B cell (primary cell): ENCODE measurements around the gene MMP15. TPM values are rescaled to one million over a fixed set of nuclear protein-coding genes. Genes with fewer than 3 reads are reported as not detected.
"Not testable (repeated sequence)": the region's sequence is repeated elsewhere in the genome, so short reads cannot be mapped to it uniquely, and the experiment has no call there.

Experiments
- ATAC-seq: fragments of 200-7000 bp; cut with Tn5 transposase; one replicate; pipeline ENCODE4 v1.10.0; 2021; ENCODE audit warnings: low read depth, mild to moderate bottlenecking, moderate number of reproducible peaks, moderate library complexity
- CTCF ChIA-PET: fragments of 350-600 bp; sonication (Branson Sonifier 250); formaldehyde crosslinking; loops from one replicate; lab custom pipeline; 2021; ENCODE audit warnings: antibody characterized with exemption, inconsistent platforms; lab: Charles Lee
- POLR2A ChIA-PET: fragments of 350-600 bp; sonication (Branson Sonifier 250); formaldehyde crosslinking; loops from one replicate; lab custom pipeline; 2021; ENCODE audit warnings: antibody characterized with exemption; lab: Charles Lee
- DNase-seq: peaks from one replicate; pipeline ENCODE4 v3.0.0; 2013
- H2AFZ ChIP-seq: 2 replicates; pipeline ENCODE4 v1.6.1; 2012; ENCODE audit warnings: mild to moderate bottlenecking, low read depth, low read length; ENCODE audit not compliant: insufficient read depth, poor library complexity, severe bottlenecking
- H3K27ac ChIP-seq, 2 donors: 1 replicate in 1 of 2; 2 replicates in 1 of 2; pipeline ENCODE4 v1.5.1; 2012 to 2013; ENCODE audit warnings: low read length in 2 of 2, mild to moderate bottlenecking in 2 of 2, moderate library complexity in 1 of 2
- H3K27me3 ChIP-seq, 4 experiments: fragments of 200-600 bp in 1 of 4; sonication (generic) in 1 of 4; replicated peaks in 1 of 4; 1 replicate in 2 of 4; 2 replicates in 2 of 4; pipeline versions ENCODE4 v1.6.1 to v1.7.0; 2013 to 2016; ENCODE audit warnings: low read length in 3 of 4, mild to moderate bottlenecking in 2 of 4, mixed read lengths in 1 of 4, moderate library complexity in 1 of 4; ENCODE audit not compliant: insufficient read depth in 4 of 4, control insufficient read depth in 3 of 4; ENCODE audit errors: control extremely low read depth in 1 of 4
- H3K36me3 ChIP-seq, 2 experiments: replicated peaks in 1 of 2; 1 replicate in 1 of 2; 2 replicates in 1 of 2; pipeline versions ENCODE4 v1.6.1 to v1.7.1; 2013; ENCODE audit warnings: low read length in 1 of 2; ENCODE audit not compliant: insufficient read depth in 2 of 2, control insufficient read depth in 1 of 2; ENCODE audit errors: control extremely low read depth in 1 of 2, extremely low read depth in 1 of 2
- H3K4me1 ChIP-seq, 2 donors: fragments of 200-600 bp in 1 of 2; sonication (generic) in 1 of 2; 1 replicate in 1 of 2; 2 replicates in 1 of 2; pipeline versions ENCODE4 v1.5.1 to v1.6.1; 2013 to 2017; ENCODE audit warnings: low read length in 2 of 2; ENCODE audit not compliant: control insufficient read depth in 2 of 2, insufficient read depth in 2 of 2
- H3K4me2 ChIP-seq: replicated peaks from 2 replicates; pipeline ENCODE3; 2012; ENCODE audit warnings: mild to moderate bottlenecking, low read depth, low read length; ENCODE audit not compliant: poor library complexity, severe bottlenecking
- H3K4me3 ChIP-seq, 5 experiments: fragments of 200-600 bp in 1 of 5; sonication (generic) in 1 of 5; 1 replicate in 3 of 5; 2 replicates in 2 of 5; pipeline versions ENCODE4 v1.5.1 to v1.7.0; 2011 to 2016; ENCODE audit warnings: low read length in 4 of 5, mild to moderate bottlenecking in 4 of 5, low read depth in 2 of 5, control low read depth in 1 of 5, moderate library complexity in 1 of 5; ENCODE audit not compliant: insufficient read depth in 1 of 5; ENCODE audit errors: control extremely low read depth in 1 of 5, extremely low read depth in 1 of 5
- H3K79me2 ChIP-seq: fragments of 200-600 bp; sonication (generic); one replicate; pipeline ENCODE4 v1.6.0; 2016; ENCODE audit warnings: low read length; ENCODE audit not compliant: control insufficient read depth, insufficient read depth
- H3K9ac ChIP-seq: fragments of 200-600 bp; sonication (generic); 2 replicates; pipeline ENCODE4 v1.6.1; 2017; ENCODE audit warnings: mild to moderate bottlenecking, low read length, moderate library complexity
- H3K9me3 ChIP-seq, 3 donors: one replicate each; pipeline versions ENCODE4 v1.6.1 to v1.7.1; 2013; ENCODE audit warnings: low read length in 2 of 3; ENCODE audit not compliant: control insufficient read depth in 2 of 3, insufficient read depth in 1 of 3; ENCODE audit errors: control extremely low read depth in 1 of 3
- H4K20me1 ChIP-seq: 2 replicates; pipeline ENCODE4 v1.6.0; 2012; ENCODE audit warnings: mild to moderate bottlenecking, low read length; ENCODE audit not compliant: insufficient read depth, control insufficient read depth, poor library complexity, severe bottlenecking
- H3K27ac Mint-ChIP-seq: one replicate; pipeline ENCODE4 v1.8.0; 2021; ENCODE audit warnings: mixed read lengths
- H3K27me3 Mint-ChIP-seq: one replicate; pipeline ENCODE4 v1.8.0; 2021; ENCODE audit warnings: mixed read lengths
- H3K4me1 Mint-ChIP-seq: one replicate; pipeline ENCODE4 v1.8.0; 2021; ENCODE audit warnings: mixed read lengths
- H3K4me3 Mint-ChIP-seq: one replicate; pipeline ENCODE4 v1.8.0; 2021; ENCODE audit warnings: mixed read lengths
- H3K9me3 Mint-ChIP-seq: one replicate; pipeline ENCODE4 v1.8.0; 2022; ENCODE audit warnings: mixed read lengths; ENCODE audit not compliant: insufficient read depth
- EZH2 ChIP-seq: IDR thresholded peaks from 2 replicates; pipeline ENCODE4 v1.6.1; 2012; ENCODE audit warnings: borderline replicate concordance, low read depth, mild to moderate bottlenecking, moderate library complexity, low read length; ENCODE audit not compliant: insufficient read depth, poor library complexity, severe bottlenecking
- WGBS: methylation state at CpG from one replicate; pipeline ENCODE4 v1.1.5; 2013; ENCODE audit warnings: missing lambda C conversion rate; ENCODE audit not compliant: insufficient coverage; 5-methylcytosine and 5-hydroxymethylcytosine counted together
- intact Hi-C: fragments of 100-400 bp; cut with micrococcal nuclease; formaldehyde crosslinking; loops from one replicate; pipeline ENCODE4 v1.10.0; 2022
- polyA plus RNA-seq: library from polyadenylated mRNA; depleted of rRNA; stranded (reverse); fragments of >200 nt; gene quantifications from 2 replicates; pipeline ENCODE4 v1.2.3, GENCODE V29; 2012
- total RNA-seq, 2 donors: library from RNA; stranded (reverse); fragments of 120-200 nt in 1 of 2; gene quantifications; 1 replicate in 1 of 2; 2 replicates in 1 of 2; pipeline versions ENCODE4 v1.2.3 to v1.2.4, GENCODE V29; 2013 to 2022
- TF ChIP-seq, protein P1 (sequence below): fragments of 200-600 bp; IDR thresholded peaks from one replicate; pipeline ENCODE4 v1.8.0; 2022; ENCODE audit warnings: antibody characterized with exemption, mild to moderate bottlenecking

The MMP15 gene
- total and polyA plus RNA-seq, 2 donors (not counting 1 experiment from before 2014, with no cell fraction given), result not detected

DNA sequence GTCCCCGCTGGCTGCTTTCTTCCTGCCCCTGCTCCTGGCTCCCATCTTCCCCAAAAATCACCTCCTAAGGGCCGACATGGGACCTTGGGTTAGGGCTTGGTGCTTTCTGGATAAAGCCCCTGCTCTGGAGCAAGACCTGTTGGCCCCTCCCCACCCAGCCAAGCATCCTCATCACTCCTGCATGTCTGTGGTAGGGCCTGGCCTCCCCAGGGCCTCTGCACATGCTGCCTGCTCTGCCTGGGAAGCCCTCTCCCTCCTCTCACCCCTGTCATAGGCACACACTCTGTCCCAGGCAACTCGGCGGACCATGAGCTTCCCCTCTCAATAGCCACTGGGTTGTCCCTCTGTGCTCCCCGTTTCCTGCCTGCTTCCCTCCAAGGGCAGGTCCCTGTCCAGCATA, 68.5 kb downstream of the MMP15 start:
- no peak overlapping the region for H3K4me3 Mint-ChIP-seq
- 83% methylated on average over 5 of the region's 5 CpGs for WGBS
- CTCF ChIA-PET, result no interaction called here

DNA sequence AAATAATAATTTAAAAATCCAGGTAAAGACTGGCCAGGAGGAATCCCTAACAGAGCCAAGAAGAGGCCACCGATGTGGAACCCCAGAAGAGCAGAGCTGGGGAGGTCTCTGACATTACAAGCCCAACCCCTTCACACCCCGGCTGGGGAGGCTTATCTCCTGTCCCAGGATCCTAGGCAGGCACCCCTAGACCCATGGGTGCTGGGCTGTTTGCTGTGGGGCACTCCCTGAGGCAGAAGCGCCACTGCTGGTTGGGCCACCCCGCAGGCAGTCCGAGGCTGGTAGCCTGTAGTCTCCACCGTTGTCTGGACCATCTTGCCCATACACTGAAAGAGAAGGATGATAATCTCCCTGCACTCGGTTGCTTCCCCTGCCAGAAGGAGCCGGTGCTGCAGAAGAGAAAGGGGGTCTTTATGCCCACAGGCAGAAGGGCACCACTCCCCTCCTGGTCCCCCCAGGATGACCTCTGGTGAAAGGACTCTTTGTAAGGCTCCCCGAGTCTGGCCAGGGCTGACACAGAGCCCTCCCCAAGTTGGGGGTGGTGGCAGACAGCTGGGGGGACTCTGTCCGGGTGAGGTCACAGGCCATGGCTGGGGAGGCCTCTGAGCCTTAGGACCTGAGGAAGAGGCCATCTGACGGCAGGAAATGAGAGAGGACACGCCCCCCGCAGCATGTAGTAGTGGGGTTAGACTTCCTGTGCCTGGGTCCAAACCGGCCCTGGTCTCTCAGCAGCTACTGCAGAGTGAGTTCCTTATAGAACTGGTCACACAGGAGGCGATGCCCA, 69.4 kb downstream of the MMP15 start:
- Histone ChIP-seq H4K20me1 (no peaks in the 10 kb centered on the region), H3K4me3 (no peak overlapping the region), H3K27me3 (peaks cover 0 to 9% (median 2%) of the 10 kb centered on the region in 4 experiments), H3K4me1 (no peaks in the 10 kb centered on the region), H3K9me3 (no peaks in the 10 kb centered on the region), H3K4me2 (no peak overlapping the region), H3K36me3 (no peaks in the 10 kb centered on the region), H3K79me2 (no peaks in the 10 kb centered on the region), H3K27ac (no peak overlapping the region), H2AFZ (no peak overlapping the region), H3K9ac (no peak overlapping the region)
- Mint-ChIP-seq H3K27ac (no peak overlapping the region), H3K9me3 (no peaks in the 10 kb centered on the region), H3K4me3 (no peak overlapping the region), H3K4me1 (no peaks in the 10 kb centered on the region), H3K27me3 (peaks cover 14% of the 10 kb centered on the region)
- DNase-seq (no peak), ATAC-seq (no peak)
- ChIA-PET POLR2A (no interaction called here), CTCF (interaction anchor here (2.0 kb wide), 1 partner anchor 21 kb away, joined by 4 read pairs; no protein-coding TSS in a partner anchor)
- WGBS, result 76% methylated on average over 13 of the region's 15 CpGs
- intact Hi-C loops, result no loop called here
- TF ChIP-seq, protein P1, sequence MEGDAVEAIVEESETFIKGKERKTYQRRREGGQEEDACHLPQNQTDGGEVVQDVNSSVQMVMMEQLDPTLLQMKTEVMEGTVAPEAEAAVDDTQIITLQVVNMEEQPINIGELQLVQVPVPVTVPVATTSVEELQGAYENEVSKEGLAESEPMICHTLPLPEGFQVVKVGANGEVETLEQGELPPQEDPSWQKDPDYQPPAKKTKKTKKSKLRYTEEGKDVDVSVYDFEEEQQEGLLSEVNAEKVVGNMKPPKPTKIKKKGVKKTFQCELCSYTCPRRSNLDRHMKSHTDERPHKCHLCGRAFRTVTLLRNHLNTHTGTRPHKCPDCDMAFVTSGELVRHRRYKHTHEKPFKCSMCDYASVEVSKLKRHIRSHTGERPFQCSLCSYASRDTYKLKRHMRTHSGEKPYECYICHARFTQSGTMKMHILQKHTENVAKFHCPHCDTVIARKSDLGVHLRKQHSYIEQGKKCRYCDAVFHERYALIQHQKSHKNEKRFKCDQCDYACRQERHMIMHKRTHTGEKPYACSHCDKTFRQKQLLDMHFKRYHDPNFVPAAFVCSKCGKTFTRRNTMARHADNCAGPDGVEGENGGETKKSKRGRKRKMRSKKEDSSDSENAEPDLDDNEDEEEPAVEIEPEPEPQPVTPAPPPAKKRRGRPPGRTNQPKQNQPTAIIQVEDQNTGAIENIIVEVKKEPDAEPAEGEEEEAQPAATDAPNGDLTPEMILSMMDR, result no peak
- TF ChIP-seq EZH2, result no peak

More for the DNA sequence above, 68.5 kb downstream of the MMP15 start:
- Histone ChIP-seq H3K79me2 (no peaks in the 10 kb centered on the region), H3K4me2 (no peak overlapping the region), H3K27me3 (peaks cover 0 to 9% (median 2%) of the 10 kb centered on the region in 4 experiments), H3K36me3 (no peaks in the 10 kb centered on the region), H3K4me1 (no peaks in the 10 kb centered on the region), H3K9ac (no peak overlapping the region), H3K9me3 (no peaks in the 10 kb centered on the region), H3K4me3 (no peak overlapping the region), H3K27ac (no peak overlapping the region), H2AFZ (no peak overlapping the region), H4K20me1 (no peaks in the 10 kb centered on the region)
- intact Hi-C loops, result no loop called here
- POLR2A ChIA-PET, result no interaction called here
- no peak for DNase-seq
- ATAC-seq, result no peak
- no peak overlapping the region for H3K27ac Mint-ChIP-seq
- H3K27me3 Mint-ChIP-seq, result peaks cover 14% of the 10 kb centered on the region
- no peaks in the 10 kb centered on the region for H3K4me1 Mint-ChIP-seq
- no peaks in the 10 kb centered on the region for H3K9me3 Mint-ChIP-seq
- TF ChIP-seq EZH2, result no peak
- TF ChIP-seq, protein P1, result no peak

DNA sequence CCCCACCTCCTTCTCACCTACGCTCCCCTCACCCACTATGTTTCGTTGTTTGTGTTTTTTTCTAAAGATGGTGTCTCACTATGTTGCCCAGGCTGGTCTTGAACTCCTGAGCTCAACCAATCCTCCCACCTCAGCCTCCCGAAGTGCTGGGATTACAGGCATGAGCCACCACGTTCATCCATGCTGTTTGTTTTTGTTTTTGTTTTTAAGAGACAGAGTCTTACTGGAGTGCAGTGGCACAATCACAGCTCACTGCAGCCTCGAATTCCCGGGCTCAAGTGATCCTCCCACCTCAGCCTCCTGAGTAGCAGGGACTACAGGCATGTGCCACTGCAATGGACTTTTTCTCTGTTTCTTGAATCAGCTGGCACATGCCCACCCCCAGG, 70.0 kb downstream of the MMP15 start:
- DNase-seq, H3K9me3 Mint-ChIP-seq, H3K4me2 ChIP-seq, H3K27ac ChIP-seq, H4K20me1 ChIP-seq, H3K4me1 ChIP-seq, H3K36me3 ChIP-seq, ATAC-seq, H3K4me1 Mint-ChIP-seq, POLR2A ChIA-PET, H3K4me3 ChIP-seq, H3K27ac Mint-ChIP-seq, intact Hi-C loops, H3K4me3 Mint-ChIP-seq, H3K27me3 ChIP-seq, H3K9ac ChIP-seq, H3K9me3 ChIP-seq, H3K79me2 ChIP-seq, H2AFZ ChIP-seq: not testable (repeated sequence)
- 100% methylated on average over 1 of the region's 6 CpGs for WGBS
- CTCF ChIA-PET, result interaction anchor here (2.0 kb wide), 1 partner anchor 21 kb away, joined by 4 read pairs; no protein-coding TSS in a partner anchor
- H3K27me3 Mint-ChIP-seq, result peaks cover 14% of the 10 kb centered on the region
